Fibroblast of pulmonary artery (primary cell): ENCODE results near the gene ITGA11.

Experiments
- DNase-seq: peaks from one replicate; pipeline ENCODE4 v3.0.0-alpha.2; 2010; ENCODE audit warnings: low read depth
- H3K4me3 ChIP-seq: replicated peaks from 2 replicates; pipeline ENCODE4 v1.5.1; 2011; ENCODE audit warnings: low read depth, mild to moderate bottlenecking, control low read depth, low read length, moderate library complexity
- CTCF ChIP-seq: IDR thresholded peaks from 2 replicates; pipeline ENCODE4 v1.5.1; 2011; ENCODE audit warnings: mild to moderate bottlenecking, control low read depth, low read length, inconsistent platforms; ENCODE audit errors: missing control alignments

ITGA11 gene

GRCh38 chr15:68389936-68390817 is 41.8 kb downstream of the ITGA11 start:
- no peak for TF ChIP-seq CTCF
- peak; percentile 86 for DNase-seq
- H3K4me3 ChIP-seq = no peak overlapping the region

- TF ChIP-seq CTCF = peak; percentile 16
- no peak overlapping the region for H3K4me3 ChIP-seq
- no peak for DNase-seq
Measured at GRCh38 chr15:68389041-68389930, 42.7 kb downstream of the ITGA11 start.

- no peak overlapping the region for H3K4me3 ChIP-seq
- no peak for TF ChIP-seq CTCF
- DNase-seq = no peak
Measured at GRCh38 chr15:68387381-68388143, 44.4 kb downstream of the ITGA11 start.

- no peak for TF ChIP-seq CTCF
- H3K4me3 ChIP-seq = no peak overlapping the region
- no peak for DNase-seq
Measured at GRCh38 chr15:68386587-68387288, 45.2 kb downstream of the ITGA11 start.

GRCh38 chr15:68385671-68386586 is 46.0 kb downstream of the ITGA11 start:
- H3K4me3 ChIP-seq = no peak overlapping the region
- DNase-seq = no peak
- no peak for TF ChIP-seq CTCF

- H3K4me3 ChIP-seq = no peak overlapping the region
- no peak for TF ChIP-seq CTCF
- no peak for DNase-seq
Measured at GRCh38 chr15:68385240-68385561, 46.8 kb downstream of the ITGA11 start.
